T47D (cell line): Measurements from ENCODE around the gene RBP5.
A peak's percentile ranks its signal among the peaks of the same experiment; 100 is the strongest.

Experiments
- DNase-seq, 2 experiments: peaks; one replicate each; pipeline versions ENCODE4 v3.0.0 to v3.0.0-alpha.2; 2011 to 2012; ENCODE audit warnings: low read depth in 1 of 2, low spot score in 1 of 2
- JUND ChIP-seq: IDR thresholded peaks from 2 replicates; pipeline ENCODE4 v1.6.1; 2012; ENCODE audit warnings: low read depth
- in situ Hi-C: cut with HindIII; loops from 2 replicates; pipeline ENCODE4 v1.10.0; 2016; ENCODE audit warnings: low sequenced_read_pairs, low pct_unique_long_range_greater_than_20kb

The RBP5 gene

GRCh38 chr12:7128681-7129286 is at the start of gene RBP5:
Gene RBP5, minus strand, starts transcription at chr12:7128889. Its CDS starts 114 bp downstream, at chr12:7128775.
- in situ Hi-C loops = no loop called here
- DNase-seq = no peak
- TF ChIP-seq JUND = no peak

- in situ Hi-C loops = no loop called here
- no peak for DNase-seq
- no peak for TF ChIP-seq JUND
These were observed 49.8 kb upstream of the RBP5 start for GRCh38 chr12:7178481-7178880.

GRCh38 chr12:7176595-7176994 is 47.9 kb upstream of the RBP5 start:
- no peak for DNase-seq
- in situ Hi-C loops = no loop called here
- no peak for TF ChIP-seq JUND

- in situ Hi-C loops = no loop called here
- no peak for DNase-seq
- no peak for TF ChIP-seq JUND
These were observed 46.8 kb upstream of the RBP5 start for GRCh38 chr12:7175493-7175892.

- no peak for DNase-seq
- in situ Hi-C loops = no loop called here
- TF ChIP-seq JUND = no peak
These were observed 43.2 kb upstream of the RBP5 start for GRCh38 chr12:7171854-7172253.

GRCh38 chr12:7169951-7170350 is 41.3 kb upstream of the RBP5 start:
- in situ Hi-C loops = no loop called here
- DNase-seq = no peak
- no peak for TF ChIP-seq JUND

GRCh38 chr12:7162691-7163114 is 34.0 kb upstream of the RBP5 start:
- TF ChIP-seq JUND = no peak
- in situ Hi-C loops = no loop called here
- DNase-seq = peak; percentile 9 to 62

- no peak for TF ChIP-seq JUND
- DNase-seq = no peak
- in situ Hi-C loops = no loop called here
These were observed 33.1 kb upstream of the RBP5 start for GRCh38 chr12:7161811-7162210.

GRCh38 chr12:7161327-7161726 is 32.6 kb upstream of the RBP5 start:
- in situ Hi-C loops = no loop called here
- DNase-seq = no peak
- no peak for TF ChIP-seq JUND

- in situ Hi-C loops = no loop called here
- TF ChIP-seq JUND = no peak
- no peak for DNase-seq
These were observed 31.5 kb upstream of the RBP5 start for GRCh38 chr12:7160183-7160582.

GRCh38 chr12:7158781-7159609 is 30.3 kb upstream of the RBP5 start:
- in situ Hi-C loops = no loop called here
- no peak for TF ChIP-seq JUND
- no peak for DNase-seq

- no peak for DNase-seq
- no peak for TF ChIP-seq JUND
- in situ Hi-C loops = no loop called here
These were observed 28.7 kb upstream of the RBP5 start for GRCh38 chr12:7157391-7157790.
